Prostate gland (tissue), 2 donors: ENCODE data around the gene SLX1B. TPM values are rescaled to one million over a fixed set of nuclear protein-coding genes. Genes with fewer than 3 reads are reported as not detected.
"Not testable (repeated sequence)": the region's sequence is repeated elsewhere in the genome, so short reads cannot be mapped to it uniquely, and the experiment has no call there.

Experiments used
- DNase-seq: peaks from one replicate; pipeline ENCODE4 v3.0.0-alpha.2; 2019; ENCODE audit warnings: low spot score
- H3K27ac ChIP-seq, 2 donors: fragments of 200-600 bp; sonication (generic); 2 replicates each; pipeline ENCODE4 v1.5.1; 2017 to 2019
- H3K27me3 ChIP-seq: fragments of 200-600 bp; sonication (generic); replicated peaks from 2 replicates; pipeline ENCODE4 v1.5.1; 2019; ENCODE audit not compliant: insufficient read depth
- H3K36me3 ChIP-seq, 2 donors: fragments of 200-600 bp; sonication (generic); 1 replicate in 1 of 2; 2 replicates in 1 of 2; pipeline versions ENCODE4 v1.5.1 to v1.8.1; 2017 to 2019
- H3K4me1 ChIP-seq: fragments of 200-600 bp; sonication (generic); replicated peaks from 2 replicates; pipeline ENCODE4 v1.5.1; 2019
- H3K4me3 ChIP-seq, 2 donors: fragments of 200-600 bp; sonication (generic); 2 replicates each; pipeline ENCODE4 v1.5.1; 2017 to 2019
- H3K9me3 ChIP-seq: fragments of 200-600 bp; sonication (generic); 2 replicates; pipeline ENCODE4 v1.5.1; 2017
- WGBS: methylation state at CpG from one replicate; pipeline ENCODE4 v1.1.5; 2018; 5-methylcytosine and 5-hydroxymethylcytosine counted together
- intact Hi-C: fragments of 100-400 bp; cut with DNase I; formaldehyde crosslinking; loops from one replicate; pipeline ENCODE4 v1.14.2; 2022
- total RNA-seq, 2 donors: library from RNA; depleted of rRNA; stranded (reverse); fragments of >200 nt; gene quantifications; one replicate each; pipeline ENCODE4 v1.1.0, GENCODE V29; 2016

Gene SLX1B
- 10 to 100 TPM; 13.5 to 25.1 TPM for total RNA-seq

DNA sequence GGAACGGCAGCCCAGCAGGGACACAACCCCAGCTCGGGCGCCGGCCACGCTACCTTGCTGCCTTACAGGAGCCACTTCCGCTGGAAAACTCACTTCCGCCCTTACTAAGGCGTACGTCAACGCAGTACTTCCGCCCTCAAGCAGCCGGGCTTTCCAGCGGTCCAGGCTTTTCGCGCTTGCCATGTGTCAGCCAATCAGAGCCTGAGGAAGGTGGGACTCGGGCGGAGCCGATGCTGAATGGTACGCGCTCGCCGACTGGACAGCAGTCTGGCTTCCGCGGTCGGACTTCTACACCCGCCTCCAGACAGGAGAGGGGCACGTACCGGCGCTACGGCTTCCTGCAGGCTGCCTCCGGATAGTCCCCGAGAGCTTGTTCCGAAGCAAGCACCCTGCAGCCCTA lies at the start of gene SLX1B, which contains the start of gene BOLA2:
Gene SLX1B, plus strand, starts transcription at position 265 of the 400 bp plus-strand sequence.
Gene BOLA2, minus strand, starts transcription at position 83 of the 400 bp plus-strand sequence. CDS start 98 bp downstream, outside the sequence.
- H3K36me3 ChIP-seq, H3K27me3 ChIP-seq, H3K4me1 ChIP-seq, intact Hi-C loops, DNase-seq, H3K4me3 ChIP-seq, H3K9me3 ChIP-seq, H3K27ac ChIP-seq: not testable (repeated sequence)
- WGBS, result no CpG with 5 or more reads among the region's 33 CpGs

DNA sequence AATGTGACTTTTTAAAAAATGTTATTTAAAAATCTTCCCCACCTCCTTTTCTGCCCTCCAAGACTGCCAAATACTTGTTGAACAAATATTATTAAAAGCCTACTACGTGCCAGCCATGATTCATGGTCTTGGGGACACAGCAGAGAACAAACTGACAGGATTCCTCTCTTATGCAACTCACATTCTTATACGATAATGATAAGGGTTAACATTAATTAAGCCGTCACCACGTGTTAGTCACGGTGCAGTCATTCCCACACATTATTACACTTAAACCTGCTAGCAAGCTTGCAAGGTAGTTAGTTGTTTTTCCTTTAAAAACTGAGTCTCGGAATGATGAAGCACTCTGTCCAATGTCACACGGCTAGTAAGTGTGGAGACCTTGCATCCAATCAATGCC lies 49.1 kb upstream of the SLX1B start:
- H3K27me3 ChIP-seq, H3K4me1 ChIP-seq, H3K4me3 ChIP-seq, intact Hi-C loops, H3K27ac ChIP-seq, DNase-seq, H3K36me3 ChIP-seq, H3K9me3 ChIP-seq: not testable (repeated sequence)
- WGBS, result 70% methylated on average over 7 of the region's 7 CpGs

DNA sequence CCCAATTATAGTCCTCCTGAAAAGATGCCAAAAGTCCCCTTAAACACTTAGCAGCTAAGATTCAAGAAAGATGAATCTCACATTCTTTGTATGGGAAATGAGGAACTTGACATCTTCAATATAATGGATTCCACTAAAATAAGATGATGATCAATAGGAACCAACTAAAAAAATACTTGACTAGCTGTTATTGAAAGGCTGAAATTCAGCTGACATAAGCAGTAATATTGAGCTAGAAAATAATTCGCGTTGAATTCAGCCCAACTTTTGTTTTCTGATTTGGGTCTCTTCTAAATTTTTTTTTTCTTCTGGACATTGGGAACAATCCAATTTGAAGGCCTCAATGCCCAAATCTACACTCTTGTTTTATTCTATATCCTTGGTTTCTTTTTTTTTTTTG lies 30.7 kb upstream of the SLX1B start:
- intact Hi-C loops, DNase-seq, H3K27ac ChIP-seq, H3K9me3 ChIP-seq, H3K4me1 ChIP-seq, H3K4me3 ChIP-seq, H3K36me3 ChIP-seq, H3K27me3 ChIP-seq: not testable (repeated sequence)
- 97% methylated on average over 2 of the region's 2 CpGs for WGBS

DNA sequence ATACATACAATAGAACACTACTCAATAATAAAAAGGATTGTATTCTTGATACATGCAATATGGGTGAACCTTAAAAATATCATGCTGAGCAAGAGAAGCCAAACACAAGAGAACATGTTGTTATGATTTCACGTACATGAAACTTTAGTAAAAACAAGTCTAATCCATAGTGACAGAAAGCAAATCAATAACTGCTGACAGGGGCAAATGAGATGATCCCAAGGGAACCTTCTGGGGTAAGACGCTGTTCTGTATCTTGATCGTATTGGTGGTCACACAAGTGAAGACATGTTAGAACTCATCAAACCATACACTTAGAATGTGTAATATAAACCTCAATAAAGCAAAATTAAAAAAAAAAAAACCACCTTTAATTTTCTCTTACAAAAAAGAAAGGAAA lies 28.9 kb upstream of the SLX1B start:
- DNase-seq, result not testable (repeated sequence)
- WGBS, result 89% methylated on average over 3 of the region's 3 CpGs

DNA sequence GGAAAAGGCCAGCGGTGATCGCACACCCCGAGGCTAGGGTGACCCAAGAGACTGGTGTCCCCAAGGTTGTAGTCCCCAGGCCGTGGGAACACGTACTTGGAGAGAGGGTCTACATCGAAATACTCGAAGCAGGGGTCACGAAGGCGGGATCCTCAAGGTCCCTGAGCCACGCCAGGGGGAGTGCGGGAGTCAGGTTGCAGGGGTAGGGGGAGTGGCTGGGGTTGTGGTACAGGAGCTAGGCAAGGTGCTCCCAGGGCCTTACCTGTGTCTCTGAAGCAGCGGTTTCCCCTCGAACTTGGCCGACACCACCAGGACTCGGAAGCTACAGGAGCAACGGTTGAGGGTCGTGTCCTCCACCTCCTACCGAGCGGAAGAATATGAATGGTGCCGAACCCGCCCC lies 579 bp upstream of the SLX1B start:
- WGBS, result no CpG with 5 or more reads among the region's 21 CpGs
- H3K4me3 ChIP-seq, H3K9me3 ChIP-seq, H3K27ac ChIP-seq, H3K4me1 ChIP-seq, intact Hi-C loops, H3K36me3 ChIP-seq, H3K27me3 ChIP-seq, DNase-seq: not testable (repeated sequence)

More for the DNA sequence above, 28.9 kb upstream of the SLX1B start:
- H3K9me3 ChIP-seq, H3K27ac ChIP-seq, intact Hi-C loops, H3K4me3 ChIP-seq, H3K27me3 ChIP-seq, H3K4me1 ChIP-seq, H3K36me3 ChIP-seq: not testable (repeated sequence)

DNA sequence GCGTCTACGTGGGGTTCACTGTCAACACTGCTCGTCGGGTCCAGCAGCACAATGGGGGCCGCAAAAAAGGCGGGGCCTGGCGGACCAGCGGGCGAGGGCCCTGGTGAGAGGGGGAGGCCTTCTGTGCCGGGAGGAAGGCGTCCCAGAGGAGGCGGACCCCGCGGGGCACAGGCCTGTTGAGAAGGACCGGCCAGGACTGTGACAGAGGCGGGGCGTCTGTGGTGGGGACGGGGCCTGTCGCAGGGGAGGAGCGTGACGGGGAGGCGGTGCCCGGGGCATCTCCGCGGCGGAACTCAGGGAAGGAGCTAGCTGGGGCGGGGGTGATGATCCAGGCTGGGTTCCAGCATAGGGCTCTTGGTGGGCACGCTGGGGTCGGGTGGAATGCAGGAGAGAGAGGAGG lies 495 bp downstream of the SLX1B start:
- H3K4me3 ChIP-seq, H3K27ac ChIP-seq, H3K27me3 ChIP-seq, intact Hi-C loops, DNase-seq, H3K4me1 ChIP-seq, H3K9me3 ChIP-seq, H3K36me3 ChIP-seq: not testable (repeated sequence)
- WGBS, result no CpG with 5 or more reads among the region's 29 CpGs

DNA sequence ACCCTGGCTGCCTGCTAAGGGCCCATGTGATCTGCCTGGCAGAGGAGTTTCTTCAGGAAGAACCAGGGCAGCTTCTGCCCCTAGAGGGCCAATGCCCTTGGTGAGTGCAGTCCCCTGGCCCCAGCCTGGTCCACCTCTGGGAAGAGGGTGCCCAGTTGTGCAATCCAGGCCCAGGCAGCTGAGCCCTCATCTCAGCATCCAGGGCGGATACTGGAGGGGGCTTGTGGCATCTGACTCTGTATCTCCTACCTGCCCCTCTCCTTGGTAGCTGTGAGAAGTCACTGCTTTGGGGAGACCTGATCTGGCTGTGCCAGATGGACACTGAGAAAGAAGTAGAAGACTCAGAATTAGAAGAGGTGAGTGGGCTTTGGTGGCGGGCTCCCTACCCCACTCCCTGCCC lies 3.3 kb downstream of the SLX1B start:
- WGBS, result no CpG with 5 or more reads among the region's 2 CpGs
- DNase-seq, H3K9me3 ChIP-seq, H3K36me3 ChIP-seq, H3K27ac ChIP-seq, intact Hi-C loops, H3K4me1 ChIP-seq, H3K4me3 ChIP-seq, H3K27me3 ChIP-seq: not testable (repeated sequence)

DNA sequence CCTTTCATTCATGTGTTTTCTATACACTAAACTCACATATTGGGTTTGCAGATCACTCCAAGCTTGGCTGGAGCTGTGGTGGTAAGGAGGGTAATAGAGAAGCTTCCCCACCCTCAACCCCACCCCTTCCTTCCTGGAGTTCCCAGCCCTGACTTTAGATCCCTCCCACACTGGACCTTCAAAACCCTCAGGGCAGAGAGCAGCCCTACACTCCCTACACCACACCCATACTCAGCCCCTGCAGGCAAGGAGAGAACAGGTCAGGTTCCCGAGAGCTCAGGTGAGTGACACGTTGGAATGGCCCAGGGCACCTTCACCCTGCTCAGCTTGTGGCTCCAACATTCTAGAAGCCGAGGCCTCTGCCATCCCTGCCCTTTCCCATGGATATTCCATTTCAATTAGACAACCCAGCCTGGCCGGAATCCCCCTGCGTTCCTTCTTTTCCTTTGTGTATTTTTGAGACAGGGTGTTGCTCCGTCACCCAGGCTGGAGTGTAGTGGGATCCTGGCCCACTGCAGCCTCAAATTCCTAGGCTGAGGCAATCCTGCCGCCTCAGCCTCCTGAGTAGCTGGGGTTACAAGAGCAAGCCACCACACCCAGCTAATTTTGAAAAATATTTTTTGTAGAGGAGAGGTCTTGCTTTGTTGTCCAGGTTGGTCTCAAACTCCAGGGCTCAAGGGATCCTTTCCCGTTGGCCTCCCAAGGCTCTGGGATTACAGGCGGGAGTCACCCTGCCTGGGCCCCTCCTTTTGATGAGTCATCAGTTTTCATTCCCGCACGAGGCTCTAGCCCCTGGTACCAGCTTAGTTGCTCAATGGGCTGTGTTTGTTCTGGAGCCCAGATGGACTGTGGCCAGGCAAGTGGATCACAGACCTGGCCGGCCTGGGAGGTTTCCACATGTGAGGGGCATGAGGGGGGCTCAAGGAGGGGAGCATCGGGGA lies 5.6 kb downstream of the SLX1B start, which contains the start of gene SULT1A4:
Gene SULT1A4, plus strand, starts transcription at position 208 of the 941 bp plus-strand sequence. CDS start 1,473 bp downstream, outside the sequence.
- no CpG with 5 or more reads among the region's 13 CpGs for WGBS
- DNase-seq, H3K36me3 ChIP-seq, H3K9me3 ChIP-seq, H3K27ac ChIP-seq, H3K27me3 ChIP-seq, H3K4me3 ChIP-seq, H3K4me1 ChIP-seq, intact Hi-C loops: not testable (repeated sequence)

DNA sequence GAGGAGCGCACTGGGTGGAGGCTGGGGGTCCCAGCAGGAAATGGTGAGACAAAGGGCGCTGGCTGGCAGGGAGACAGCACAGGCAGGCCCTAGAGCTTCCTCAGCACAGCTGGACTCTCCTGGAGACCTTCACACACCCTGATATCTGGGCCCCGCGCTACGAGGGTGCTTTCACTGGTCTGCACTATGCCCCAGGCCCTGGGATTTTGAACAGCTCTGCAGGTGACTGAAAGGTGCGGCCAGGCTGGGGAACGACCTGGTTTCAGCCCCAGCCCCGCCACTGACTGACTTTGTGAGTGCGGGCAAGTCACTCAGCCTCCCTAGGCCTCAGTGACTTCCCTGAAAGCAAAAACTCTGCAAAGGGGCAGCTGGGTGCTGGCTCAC lies 6.3 kb downstream of the SLX1B start:
- H3K27ac ChIP-seq, H3K4me3 ChIP-seq, H3K4me1 ChIP-seq, H3K36me3 ChIP-seq, intact Hi-C loops, DNase-seq, H3K9me3 ChIP-seq, H3K27me3 ChIP-seq: not testable (repeated sequence)
- WGBS, result no CpG with 5 or more reads among the region's 9 CpGs

DNA sequence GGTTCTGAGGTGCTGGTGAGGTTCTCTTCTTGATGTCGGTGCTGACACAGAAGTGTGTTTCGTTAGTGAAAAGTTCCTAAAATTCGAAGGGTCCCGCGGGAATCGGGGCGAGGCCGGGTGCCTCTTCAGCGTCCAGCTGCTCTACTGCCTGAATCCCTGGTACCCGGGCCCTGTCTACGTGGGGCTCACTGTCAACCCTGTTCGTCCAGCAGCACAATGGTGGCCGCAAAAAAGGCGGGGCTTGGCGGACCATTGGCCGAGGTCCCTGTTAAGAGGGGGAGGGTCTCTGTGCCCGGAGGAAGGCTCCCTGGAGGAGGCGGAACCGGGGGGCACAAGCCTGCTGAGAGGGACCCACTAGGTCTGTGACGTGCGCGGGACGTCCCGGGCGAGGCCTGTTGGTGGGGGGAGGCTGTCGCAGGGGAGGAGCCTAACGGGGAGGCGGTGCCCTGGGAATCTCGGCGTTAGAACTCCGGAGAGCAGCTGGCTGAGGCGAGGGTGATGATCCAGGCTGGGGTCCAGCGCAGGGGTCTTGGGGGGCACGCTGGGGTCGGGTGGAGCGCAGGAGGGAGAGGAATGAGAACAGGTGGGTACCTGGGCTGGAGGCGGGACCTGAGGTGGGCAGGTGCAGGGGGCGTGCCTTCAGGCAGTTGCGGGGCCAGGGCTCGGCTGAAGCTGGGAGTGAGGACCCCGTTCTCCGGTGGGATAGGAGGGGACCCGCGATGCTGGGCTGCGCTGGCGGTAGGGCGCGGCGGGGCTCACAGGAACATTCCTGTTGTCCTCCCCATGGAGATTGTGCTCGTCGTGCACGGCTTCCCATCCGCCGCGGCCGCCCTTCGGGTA lies 11.9 kb downstream of the SLX1B start:
- H3K36me3 ChIP-seq, result not testable (repeated sequence)
- WGBS, result no CpG with 5 or more reads among the region's 57 CpGs

DNA sequence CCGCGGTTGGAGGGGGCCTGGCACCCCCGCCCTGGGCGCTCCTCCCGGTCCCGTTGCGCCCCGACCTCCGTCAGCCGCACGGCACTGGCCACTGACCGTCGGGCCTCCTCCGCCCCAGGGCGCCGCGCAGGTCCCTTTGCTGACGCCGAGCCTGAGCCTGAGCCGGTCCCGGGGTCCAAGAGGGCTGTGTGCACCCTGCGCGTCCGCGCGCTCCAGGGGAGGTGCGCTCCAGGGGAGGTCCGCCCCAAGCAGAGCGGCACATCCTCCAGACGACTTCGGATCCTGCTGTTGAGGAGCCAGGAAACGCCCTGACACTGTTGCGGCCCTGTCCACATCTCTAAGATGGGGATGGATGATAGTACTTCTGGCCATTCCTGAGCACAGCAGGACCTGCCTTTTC lies 12.6 kb downstream of the SLX1B start:
- H3K4me3 ChIP-seq, H3K27ac ChIP-seq, H3K36me3 ChIP-seq, H3K4me1 ChIP-seq, DNase-seq, H3K27me3 ChIP-seq, intact Hi-C loops, H3K9me3 ChIP-seq: not testable (repeated sequence)
- no CpG with 5 or more reads among the region's 33 CpGs for WGBS

More for the DNA sequence above, 11.9 kb downstream of the SLX1B start:
- intact Hi-C loops, H3K9me3 ChIP-seq, H3K27ac ChIP-seq, H3K4me1 ChIP-seq, H3K27me3 ChIP-seq, H3K4me3 ChIP-seq, DNase-seq: not testable (repeated sequence)

DNA sequence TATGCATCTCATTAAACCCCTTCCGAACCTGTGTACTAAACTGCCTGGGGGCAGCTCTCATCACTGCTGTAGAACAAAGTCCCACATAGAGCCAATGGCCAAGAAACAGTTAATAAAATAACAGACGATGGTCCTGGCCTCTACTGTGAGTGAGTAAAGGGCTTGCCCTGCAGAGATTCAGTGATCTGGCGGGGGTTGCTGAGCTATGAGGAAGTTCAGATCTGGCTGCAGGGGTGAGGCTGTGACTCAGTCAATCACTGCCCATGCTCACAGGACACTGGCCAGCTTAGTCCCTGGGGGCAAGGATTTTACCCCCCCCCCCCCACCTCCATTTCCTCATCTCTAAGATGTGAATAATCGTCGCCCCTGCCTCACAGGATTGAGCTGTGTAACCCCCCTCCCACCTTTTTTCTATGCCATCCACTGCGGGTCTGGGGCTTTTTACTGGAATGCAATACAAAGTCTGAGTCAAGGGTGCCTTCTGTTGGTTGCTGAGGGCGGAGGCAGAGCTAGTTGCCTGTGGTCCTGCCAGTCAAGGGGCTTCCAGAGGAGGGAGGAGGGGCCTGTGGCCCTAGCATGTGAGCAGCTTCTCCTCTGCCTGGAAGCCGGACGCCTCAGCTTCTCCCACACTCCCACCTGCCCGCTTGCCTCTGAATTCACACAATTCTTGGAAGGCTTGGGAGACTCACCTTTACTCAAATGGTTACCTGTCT lies 13.5 kb downstream of the SLX1B start:
- H3K4me1 ChIP-seq, H3K4me3 ChIP-seq, H3K27me3 ChIP-seq, intact Hi-C loops, H3K27ac ChIP-seq, H3K9me3 ChIP-seq, H3K36me3 ChIP-seq, DNase-seq: not testable (repeated sequence)
- no CpG with 5 or more reads among the region's 10 CpGs for WGBS
